Activated B cell treated with CpG ODN at 0.5 μM for 24 hours (primary cell): Measurements from ENCODE around the gene CNTD1. TPM values are rescaled to one million over a fixed set of nuclear protein-coding genes. Genes with fewer than 3 reads are reported as not detected.

Source experiments
- ATAC-seq: fragments of 200-7000 bp; cut with Tn5 transposase; one replicate; pipeline ENCODE4 v1.10.0; 2021; ENCODE audit warnings: low read depth, mild to moderate bottlenecking, moderate library complexity
- CTCF ChIA-PET: fragments of 350-600 bp; sonication (Branson Sonifier 250); formaldehyde crosslinking; loops from one replicate; lab custom pipeline; 2021; ENCODE audit warnings: antibody characterized with exemption; lab: Charles Lee
- POLR2A ChIA-PET: fragments of 350-600 bp; sonication (Branson Sonifier 250); formaldehyde crosslinking; loops from one replicate; lab custom pipeline; 2021; ENCODE audit warnings: antibody characterized with exemption; lab: Charles Lee
- DNase-seq: peaks from one replicate; pipeline ENCODE4 v3.0.0; 2022
- H3K27ac Mint-ChIP-seq: one replicate; pipeline ENCODE4 v1.8.0; 2020; ENCODE audit warnings: mixed read lengths
- H3K27me3 Mint-ChIP-seq: one replicate; pipeline ENCODE4 v1.8.0; 2021; ENCODE audit warnings: mixed read lengths
- H3K36me3 Mint-ChIP-seq: one replicate; pipeline ENCODE4 v1.8.0; 2021; ENCODE audit warnings: low read depth, mixed read lengths
- H3K4me1 Mint-ChIP-seq: one replicate; pipeline ENCODE4 v1.8.0; 2021; ENCODE audit warnings: mixed read lengths
- H3K4me3 Mint-ChIP-seq: one replicate; pipeline ENCODE4 v1.8.0; 2020; ENCODE audit warnings: mild to moderate bottlenecking, mixed read lengths
- H3K9me3 Mint-ChIP-seq: one replicate; pipeline ENCODE4 v1.8.0; 2020; ENCODE audit warnings: mixed read lengths
- CTCF ChIP-seq: fragments of 200-600 bp; IDR thresholded peaks from one replicate; pipeline ENCODE4 v1.8.0; 2022; ENCODE audit warnings: antibody characterized with exemption, mild to moderate bottlenecking
- intact Hi-C: fragments of 100-400 bp; cut with micrococcal nuclease; formaldehyde crosslinking; loops from one replicate; pipeline ENCODE4 v1.15.1; 2024
- total RNA-seq: library from RNA; stranded (reverse); gene quantifications from 2 replicates; pipeline ENCODE4 v1.2.3, GENCODE V29; 2022

Gene CNTD1
- total RNA-seq, 1 donor from 2014 or later: not detected

GRCh38 chr17:42754782-42755181, 43.9 kb upstream of the CNTD1 start:
- peaks cover 3% of the 10 kb centered on the region for H3K4me1 Mint-ChIP-seq
- DNase-seq (no peak), ATAC-seq (no peak)
- peaks cover 24% of the 10 kb centered on the region for H3K27me3 Mint-ChIP-seq
- intact Hi-C loops: no loop called here
- no peak for TF ChIP-seq CTCF
- POLR2A ChIA-PET: no interaction called here
- no peaks in the 10 kb centered on the region for H3K36me3 Mint-ChIP-seq
- CTCF ChIA-PET: interaction anchor here (1.1 kb wide), 1 partner anchor 9 kb away, joined by 3 read pairs; no protein-coding TSS in a partner anchor
- no peaks in the 10 kb centered on the region for H3K9me3 Mint-ChIP-seq
- H3K4me3 Mint-ChIP-seq: no peak overlapping the region
- no peak overlapping the region for H3K27ac Mint-ChIP-seq

- H3K4me3 Mint-ChIP-seq: peak overlapping the region; percentile 81
- peak overlapping the region; percentile 61 for H3K27ac Mint-ChIP-seq
- no peaks in the 10 kb centered on the region for H3K36me3 Mint-ChIP-seq
- peak; percentile 79 for ATAC-seq
- no peak for TF ChIP-seq CTCF
- H3K27me3 Mint-ChIP-seq: peaks cover 31% of the 10 kb centered on the region
- DNase-seq: no peak
- ChIA-PET CTCF (interaction anchor here (0.7 to 4.5 kb wide), 6 partner anchors 13 to 182 kb away, joined by 3 to 37 read pairs (median 3); partner anchors contain the start of genes PSMC3IP and VPS25), POLR2A (interaction anchor here (0.6 to 3.5 kb wide), 11 partner anchors 13 to 555 kb away, joined by 3 to 26 read pairs (median 5); partner anchors contain the start of genes BECN1, CNTD1, COA3 and EZH1)
- H3K4me1 Mint-ChIP-seq: peaks cover 12% of the 10 kb centered on the region
- H3K9me3 Mint-ChIP-seq: no peaks in the 10 kb centered on the region
- intact Hi-C loops: no loop called here
Observed at GRCh38 chr17:42759982-42760651, 38.5 kb upstream of the CNTD1 start.

GRCh38 chr17:42760652-42761581, 37.7 kb upstream of the CNTD1 start, which contains the start of gene RAMP2:
RAMP2 (plus strand) TSS chr17:42761227; CDS start chr17:42761262, 35 bp downstream.
- H3K36me3 Mint-ChIP-seq: no peaks in the 10 kb centered on the region
- H3K27me3 Mint-ChIP-seq: peaks cover 32% of the 10 kb centered on the region
- no peaks in the 10 kb centered on the region for H3K9me3 Mint-ChIP-seq
- ATAC-seq (peak; percentile 23), DNase-seq (no peak)
- H3K4me3 Mint-ChIP-seq: peak within 1 kb of the TSS; percentile 81
- peak within 1 kb of the TSS; percentile 61 for H3K27ac Mint-ChIP-seq
- H3K4me1 Mint-ChIP-seq: peaks cover 12% of the 10 kb centered on the region
- no peak for TF ChIP-seq CTCF
- CTCF ChIA-PET: interaction anchor here (1.0 to 4.5 kb wide), 5 partner anchors 12 to 183 kb away, joined by 3 to 37 read pairs (median 3); partner anchors contain the start of genes PSMC3IP and VPS25
- intact Hi-C loops: no loop called here
- POLR2A ChIA-PET: interaction anchor here (0.6 to 3.5 kb wide), 9 partner anchors 13 to 555 kb away, joined by 3 to 26 read pairs (median 4); partner anchors contain the start of genes CNTD1, COA3, EZH1 and PSMC3IP

GRCh38 chr17:42761638-42762037, 37.0 kb upstream of the CNTD1 start:
- DNase-seq (no peak), ATAC-seq (no peak)
- Mint-ChIP-seq H3K4me3 (peak overlapping the region; percentile 24), H3K4me1 (peaks cover 12% of the 10 kb centered on the region), H3K27ac (no peak overlapping the region), H3K36me3 (no peaks in the 10 kb centered on the region), H3K27me3 (peaks cover 28% of the 10 kb centered on the region), H3K9me3 (no peaks in the 10 kb centered on the region)
- no peak for TF ChIP-seq CTCF
- intact Hi-C loops: no loop called here
- ChIA-PET CTCF (interaction anchor here (1.4 to 4.5 kb wide), 3 partner anchors 12 to 183 kb away, joined by 3 to 37 read pairs (median 3); partner anchors contain the start of genes PSMC3IP and VPS25), POLR2A (interaction anchor here (1.1 to 3.5 kb wide), 4 partner anchors 12 to 554 kb away, joined by 4 to 26 read pairs (median 12); partner anchors contain the start of genes EZH1, PSMC3IP and VPS25)
